Mononuclear cell (primary cell): ENCODE results near the gene TUBB4B. TPM values are rescaled to one million over a fixed set of nuclear protein-coding genes. Genes with fewer than 3 reads are reported as not detected.
"Not testable (repeated sequence)": the region's sequence is repeated elsewhere in the genome, so short reads cannot be mapped to it uniquely, and the experiment has no call there.

Source experiments
- H3K27me3 ChIP-seq: 2 replicates; pipeline ENCODE4 v1.6.0; 2011; ENCODE audit warnings: low read length, control low read depth; ENCODE audit not compliant: insufficient read depth
- H3K4me1 ChIP-seq: 2 replicates; pipeline ENCODE4 v1.5.1; 2011; ENCODE audit warnings: mild to moderate bottlenecking, low read length, control low read depth; ENCODE audit not compliant: insufficient read depth
- H3K4me3 ChIP-seq: 2 replicates; pipeline ENCODE4 v1.5.1; 2011; ENCODE audit warnings: mild to moderate bottlenecking, low read length, moderate library complexity
- H3K9me3 ChIP-seq: 2 replicates; pipeline ENCODE4 v1.5.1; 2011; ENCODE audit warnings: low read depth, mild to moderate bottlenecking, control low read depth, low read length
- total RNA-seq: library from RNA; depleted of rRNA; stranded (reverse); fragments of >200 nt; gene quantifications from one replicate; pipeline ENCODE4 v1.2.3, GENCODE V29; 2012

The TUBB4B gene
- total RNA-seq, 1 donor: 67.9 TPM

- Histone ChIP-seq H3K4me3 (no peak overlapping the region), H3K9me3 (no peaks in the 10 kb centered on the region), H3K4me1 (peaks cover 5% of the 10 kb centered on the region), H3K27me3 (no peaks in the 10 kb centered on the region)
These were observed 6.8 kb downstream of the TUBB4B start for GRCh38 chr9:137247916-137248175.

- Histone ChIP-seq H3K9me3 (no peaks in the 10 kb centered on the region), H3K4me1 (peaks cover 10% of the 10 kb centered on the region), H3K4me3 (no peak overlapping the region), H3K27me3 (no peaks in the 10 kb centered on the region)
These were observed 9.5 kb downstream of the TUBB4B start for GRCh38 chr9:137250329-137251193.

GRCh38 chr9:137251194-137251461 is 10.0 kb downstream of the TUBB4B start, which contains the start of gene STPG3:
Gene STPG3, plus strand, starts transcription at chr9:137251286. Its CDS starts 1 bp downstream, at chr9:137251287.
- Histone ChIP-seq H3K4me1 (peaks cover 15% of the 10 kb centered on the region), H3K27me3 (no peaks in the 10 kb centered on the region), H3K9me3 (no peaks in the 10 kb centered on the region), H3K4me3 (no peak within 1 kb of the TSS)

- Histone ChIP-seq H3K4me3 (no peak overlapping the region), H3K27me3 (no peaks in the 10 kb centered on the region), H3K9me3 (no peaks in the 10 kb centered on the region), H3K4me1 (peaks cover 20% of the 10 kb centered on the region)
These were observed 10.6 kb downstream of the TUBB4B start for GRCh38 chr9:137251490-137252268.

- Histone ChIP-seq H3K4me3 (no peak overlapping the region), H3K9me3 (no peaks in the 10 kb centered on the region), H3K27me3 (no peaks in the 10 kb centered on the region), H3K4me1 (peaks cover 25% of the 10 kb centered on the region)
These were observed 11.7 kb downstream of the TUBB4B start for GRCh38 chr9:137252555-137253506.

DNA sequence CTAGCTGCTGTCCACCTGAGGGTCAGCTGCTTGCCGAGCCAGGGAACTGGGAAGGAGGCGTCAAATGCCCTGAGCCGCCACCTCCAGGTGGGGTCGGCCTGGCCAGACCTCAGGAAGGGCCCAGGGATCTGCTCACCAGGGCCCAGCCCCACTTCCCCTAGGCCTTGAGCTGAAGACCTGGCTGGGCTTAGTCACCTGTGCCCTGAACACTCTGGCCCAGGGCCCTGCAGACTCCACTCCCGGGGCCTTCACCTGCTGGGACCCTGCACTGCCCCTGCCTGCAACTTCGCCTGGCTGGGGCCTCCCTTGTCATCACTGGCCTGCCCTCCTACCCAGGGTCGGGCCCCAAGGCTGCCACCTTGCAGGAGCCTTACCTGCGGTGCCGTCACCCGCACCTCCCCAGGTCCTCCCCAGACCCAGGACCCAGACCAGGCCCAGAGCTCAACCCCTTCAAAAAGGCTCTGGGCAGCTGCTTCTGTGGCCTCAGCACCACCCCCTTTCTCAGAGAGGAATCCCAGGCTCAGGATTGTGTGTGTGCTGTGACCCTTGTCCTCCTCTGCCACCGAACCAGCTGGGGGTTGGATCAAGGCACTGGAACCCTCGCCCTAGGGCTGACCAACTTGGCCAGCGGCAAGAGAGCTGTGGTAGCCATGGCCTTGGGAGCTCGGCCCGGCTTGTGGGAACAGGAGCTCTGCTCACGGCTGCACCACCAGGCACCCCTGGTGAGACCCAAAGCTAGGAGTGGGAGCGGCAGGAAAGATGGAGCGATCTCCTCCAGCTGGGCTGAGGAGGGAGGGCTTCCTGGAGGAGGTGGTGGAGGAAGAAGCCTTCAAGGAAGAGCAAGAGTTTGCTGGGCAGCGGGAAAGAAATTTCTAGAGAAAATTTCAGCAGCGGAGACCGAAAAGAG is 12.9 kb downstream of the TUBB4B start:
- no peaks in the 10 kb centered on the region for H3K27me3 ChIP-seq
- H3K4me3 ChIP-seq: no peak overlapping the region
- peaks cover 25% of the 10 kb centered on the region for H3K4me1 ChIP-seq
- no peaks in the 10 kb centered on the region for H3K9me3 ChIP-seq

- no peaks in the 10 kb centered on the region for H3K9me3 ChIP-seq
- no peaks in the 10 kb centered on the region for H3K27me3 ChIP-seq
- peak within 1 kb of the TSS; percentile 88 for H3K4me3 ChIP-seq
- H3K4me1 ChIP-seq: peaks cover 25% of the 10 kb centered on the region
These were observed 13.7 kb downstream of the TUBB4B start, which contains the start of gene NELFB for GRCh38 chr9:137254624-137255447. Gene NELFB, plus strand, starts transcription at chr9:137255327.

GRCh38 chr9:137255448-137256114 is 14.5 kb downstream of the TUBB4B start:
- Histone ChIP-seq H3K4me1 (peaks cover 25% of the 10 kb centered on the region), H3K27me3 (no peaks in the 10 kb centered on the region), H3K9me3 (no peaks in the 10 kb centered on the region), H3K4me3 (peak overlapping the region; percentile 88)

DNA sequence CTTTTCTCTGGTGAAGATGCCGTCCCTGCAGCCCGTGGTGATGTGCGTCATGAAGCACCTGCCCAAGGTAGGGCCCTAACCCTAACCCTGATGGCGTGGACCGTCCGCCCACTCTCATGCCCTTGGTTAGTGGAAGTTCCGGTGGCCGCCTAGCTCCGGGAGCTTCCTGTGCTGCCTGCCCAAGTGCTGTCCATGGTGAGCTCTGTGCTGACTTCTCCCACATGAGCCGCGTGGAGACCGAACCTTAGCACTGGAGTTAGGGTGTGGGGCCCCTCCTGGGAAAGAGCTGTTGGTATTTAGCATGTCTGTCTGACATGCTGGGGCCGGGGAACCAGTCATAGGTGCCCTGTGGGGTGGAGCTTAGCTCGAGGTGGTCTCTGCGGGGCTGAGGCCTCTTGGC is 15.3 kb downstream of the TUBB4B start:
- no peaks in the 10 kb centered on the region for H3K9me3 ChIP-seq
- H3K27me3 ChIP-seq: no peaks in the 10 kb centered on the region
- H3K4me1 ChIP-seq: peaks cover 25% of the 10 kb centered on the region
- H3K4me3 ChIP-seq: no peak overlapping the region

DNA sequence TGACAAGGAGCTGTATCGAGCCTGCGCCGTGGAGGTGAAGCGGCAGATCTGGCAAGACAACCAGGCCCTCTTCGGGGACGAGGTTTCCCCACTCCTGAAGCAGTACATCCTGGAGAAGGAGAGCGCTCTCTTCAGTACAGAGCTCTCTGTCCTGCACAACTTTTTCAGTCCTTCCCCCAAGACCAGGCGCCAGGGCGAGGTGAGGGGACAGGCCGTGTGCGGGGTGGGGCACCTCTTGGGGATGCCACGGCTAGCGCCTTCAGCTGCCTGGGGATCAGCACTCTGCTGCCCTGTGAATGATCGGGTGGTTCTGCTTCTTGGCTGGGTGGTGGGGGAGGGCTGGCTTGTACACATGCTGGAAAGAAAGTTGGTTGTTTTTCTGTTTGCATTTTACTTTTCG is 15.8 kb downstream of the TUBB4B start:
- Histone ChIP-seq H3K4me1 (peaks cover 25% of the 10 kb centered on the region), H3K9me3 (no peaks in the 10 kb centered on the region), H3K27me3 (no peaks in the 10 kb centered on the region), H3K4me3 (no peak overlapping the region)

- H3K9me3 ChIP-seq: not testable (repeated sequence)
These were observed 21.3 kb downstream of the TUBB4B start for GRCh38 chr9:137262173-137262908.

DNA sequence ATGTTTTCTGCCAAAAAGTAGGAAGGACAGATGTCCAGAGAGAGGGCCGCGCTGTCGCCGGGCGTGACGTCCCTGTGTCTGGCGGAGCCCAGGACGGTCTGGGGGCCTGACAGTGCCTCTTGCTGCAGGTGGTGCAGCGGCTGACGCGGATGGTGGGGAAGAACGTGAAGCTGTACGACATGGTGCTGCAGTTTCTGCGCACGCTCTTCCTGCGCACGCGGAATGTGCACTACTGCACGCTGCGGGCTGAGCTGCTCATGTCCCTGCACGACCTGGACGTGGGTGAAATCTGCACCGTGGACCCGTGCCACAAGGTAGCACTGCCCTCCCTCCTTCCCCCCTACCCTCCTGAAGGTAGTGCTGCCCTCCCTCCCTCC is 21.8 kb downstream of the TUBB4B start:
- H3K27me3 ChIP-seq: no peaks in the 10 kb centered on the region
- peaks cover 5% of the 10 kb centered on the region for H3K4me1 ChIP-seq
- no peak overlapping the region for H3K4me3 ChIP-seq
- no peaks in the 10 kb centered on the region for H3K9me3 ChIP-seq

More at GRCh38 chr9:137262173-137262908, 21.3 kb downstream of the TUBB4B start:
- not testable (repeated sequence) for H3K27me3 ChIP-seq, H3K4me3 ChIP-seq, H3K4me1 ChIP-seq
